Muscle of leg (tissue), 11 donors: ENCODE data around the gene TMEM131L. TPM values are rescaled to one million over a fixed set of nuclear protein-coding genes. Genes with fewer than 3 reads are reported as not detected.
"Not testable (repeated sequence)": the region's sequence is repeated elsewhere in the genome, so short reads cannot be mapped to it uniquely, and the experiment has no call there.

Experiments used
- DNase-seq: peaks from one replicate; pipeline ENCODE4 v3.0.0; 2013
- H3K27ac ChIP-seq: one replicate; pipeline ENCODE4 v1.5.1; 2013; ENCODE audit warnings: mild to moderate bottlenecking, low read length, control low read depth
- H3K27me3 ChIP-seq: one replicate; pipeline ENCODE4 v1.6.1; 2013; ENCODE audit warnings: low read length; ENCODE audit not compliant: control insufficient read depth, insufficient read depth
- H3K36me3 ChIP-seq: one replicate; pipeline ENCODE4 v1.6.1; 2013; ENCODE audit warnings: low read length; ENCODE audit not compliant: control insufficient read depth, insufficient read depth
- H3K4me1 ChIP-seq: one replicate; pipeline ENCODE4 v1.6.1; 2013; ENCODE audit warnings: low read length; ENCODE audit not compliant: control insufficient read depth, insufficient read depth
- H3K4me3 ChIP-seq: one replicate; pipeline ENCODE4 v1.5.1; 2013; ENCODE audit warnings: low read length, control low read depth
- H3K9me3 ChIP-seq: replicated peaks from 2 replicates; pipeline ENCODE4 v1.6.1; 2013; ENCODE audit warnings: low read depth, low read length; ENCODE audit not compliant: control insufficient read depth
- WGBS: methylation state at CpG from one replicate; pipeline ENCODE4 v1.1.5; 2013; ENCODE audit warnings: missing lambda C conversion rate; ENCODE audit not compliant: insufficient coverage; 5-methylcytosine and 5-hydroxymethylcytosine counted together
- polyA plus RNA-seq, 8 donors: library from polyadenylated mRNA; unstranded; fragments of 120-200 nt; gene quantifications; one replicate each; pipeline versions ENCODE4 v1.2.1 to v1.2.3, GENCODE V29; 2013; ENCODE audit warnings: inconsistent platforms in 1 of 8, low replicate concordance in 1 of 8; ENCODE audit not compliant: insufficient read length in 8 of 8, insufficient read depth in 1 of 8
- total RNA-seq: library from RNA; stranded (reverse); fragments of 120-200 nt; gene quantifications from one replicate; pipeline ENCODE4 v1.2.4, GENCODE V29; 2013

Gene TMEM131L
- total and polyA plus RNA-seq, 9 donors: 35.1 to 69.6 (median 43.1) TPM

DNA sequence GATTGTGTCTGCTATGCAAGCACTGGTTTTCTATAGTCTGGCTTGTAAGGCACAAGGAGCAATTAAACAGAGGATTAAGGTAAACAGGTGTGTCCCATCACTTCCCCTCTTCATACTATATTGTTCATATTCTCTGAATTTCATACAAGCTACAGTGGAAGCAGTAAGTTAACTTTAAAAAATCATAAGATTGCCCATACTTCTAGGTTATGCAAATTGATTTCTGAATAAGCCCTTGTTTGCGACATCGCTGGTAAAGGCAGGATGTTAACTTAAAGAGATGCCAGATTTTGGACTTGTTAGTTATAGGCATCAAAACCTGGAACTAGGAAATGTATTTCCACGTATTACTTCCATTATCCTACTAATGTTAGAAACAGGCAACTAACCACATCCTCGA, 1.0 kb upstream of the TMEM131L start:
- peaks cover 2% of the 10 kb centered on the region for H3K36me3 ChIP-seq
- DNase-seq: no peak
- no peaks in the 10 kb centered on the region for H3K9me3 ChIP-seq
- peaks cover 17% of the 10 kb centered on the region for H3K4me1 ChIP-seq
- no CpG with 5 or more reads among the region's 4 CpGs for WGBS
- H3K27me3 ChIP-seq: no peaks in the 10 kb centered on the region
- H3K4me3 ChIP-seq: peak overlapping the region; percentile 86
- peak overlapping the region; percentile 93 for H3K27ac ChIP-seq

DNA sequence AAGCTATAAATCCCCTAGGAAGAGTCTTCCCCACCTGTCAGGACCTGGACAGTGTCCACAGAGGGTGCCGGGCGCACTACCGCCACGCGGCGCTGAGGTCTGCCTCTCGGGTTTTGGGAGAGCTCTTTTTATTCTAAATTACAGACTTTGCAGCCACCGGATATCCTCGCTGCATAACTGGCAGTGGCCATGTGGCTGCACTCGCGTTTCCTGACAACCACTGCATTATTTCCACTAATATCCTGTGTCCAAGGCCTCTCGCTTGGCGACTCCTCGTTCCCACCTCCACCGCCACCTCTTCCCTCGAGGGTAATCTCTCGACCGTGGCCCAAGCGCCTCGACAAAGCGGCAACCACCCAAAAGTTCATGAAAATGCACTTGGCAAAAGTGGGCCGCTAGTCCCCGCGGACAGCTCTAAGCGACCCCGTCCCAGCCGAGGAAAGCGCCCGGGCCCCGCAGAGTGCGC, 512 bp upstream of the TMEM131L start:
- WGBS: under 1% methylated on average over 31 of the region's 31 CpGs
- DNase-seq: peak; percentile 87
- H3K27me3 ChIP-seq: no peaks in the 10 kb centered on the region
- H3K4me1 ChIP-seq: peaks cover 18% of the 10 kb centered on the region
- H3K27ac ChIP-seq: peak overlapping the region; percentile 93
- H3K4me3 ChIP-seq: peak overlapping the region; percentile 86
- peaks cover 5% of the 10 kb centered on the region for H3K36me3 ChIP-seq
- no peaks in the 10 kb centered on the region for H3K9me3 ChIP-seq

DNA sequence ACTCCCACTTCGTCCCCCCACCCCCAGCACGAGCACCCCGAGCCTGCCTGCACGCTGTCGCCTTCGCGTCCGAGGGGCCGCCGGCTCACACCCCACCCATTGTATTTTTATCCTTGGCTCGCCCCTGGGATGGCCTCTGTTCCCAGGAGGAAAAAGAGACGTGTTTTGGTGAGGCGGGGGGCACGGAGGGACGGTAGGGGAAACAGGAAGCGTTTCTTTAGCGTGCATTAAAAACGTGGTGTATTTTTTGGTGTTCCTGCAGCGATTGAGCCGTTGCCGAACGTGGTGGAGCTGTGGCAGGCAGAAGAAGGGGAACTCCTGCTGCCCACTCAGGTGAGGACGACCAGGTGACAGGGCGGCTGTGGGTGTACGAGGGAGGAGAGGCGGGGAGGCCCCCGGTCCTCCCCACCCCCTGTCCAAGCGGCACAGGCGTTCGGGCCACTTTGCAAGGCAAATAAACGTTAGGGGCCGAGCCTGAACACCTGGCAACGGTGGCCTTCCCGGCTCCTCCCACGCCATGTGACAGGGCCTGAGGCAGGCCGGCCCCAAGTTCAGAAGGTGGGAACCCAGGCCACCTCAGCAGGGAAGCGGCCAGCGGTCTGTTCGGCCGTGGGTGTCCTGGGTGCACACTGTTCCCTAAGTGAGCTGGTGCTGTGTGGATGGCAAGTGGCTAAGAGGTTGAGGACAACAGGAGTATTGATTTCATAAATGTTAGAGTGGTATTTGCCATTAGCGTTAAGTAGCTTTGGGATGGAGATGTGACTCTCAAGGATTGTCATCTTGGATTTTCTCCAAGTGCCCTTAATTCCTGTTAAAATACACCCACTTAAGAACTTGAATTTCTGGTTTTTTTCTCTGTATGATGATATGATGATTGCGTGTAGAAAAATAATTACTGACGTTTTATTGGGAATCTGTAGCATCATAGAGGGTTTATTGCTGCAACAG, 1.1 kb downstream of the TMEM131L start:
- Histone ChIP-seq H3K4me3 (peak overlapping the region; percentile 86), H3K9me3 (no peaks in the 10 kb centered on the region), H3K27ac (peak overlapping the region; percentile 89), H3K4me1 (peaks cover 21% of the 10 kb centered on the region), H3K27me3 (no peaks in the 10 kb centered on the region), H3K36me3 (peaks cover 8% of the 10 kb centered on the region)
- DNase-seq: peak; percentile 51
- under 1% methylated on average over 28 of the region's 43 CpGs for WGBS

DNA sequence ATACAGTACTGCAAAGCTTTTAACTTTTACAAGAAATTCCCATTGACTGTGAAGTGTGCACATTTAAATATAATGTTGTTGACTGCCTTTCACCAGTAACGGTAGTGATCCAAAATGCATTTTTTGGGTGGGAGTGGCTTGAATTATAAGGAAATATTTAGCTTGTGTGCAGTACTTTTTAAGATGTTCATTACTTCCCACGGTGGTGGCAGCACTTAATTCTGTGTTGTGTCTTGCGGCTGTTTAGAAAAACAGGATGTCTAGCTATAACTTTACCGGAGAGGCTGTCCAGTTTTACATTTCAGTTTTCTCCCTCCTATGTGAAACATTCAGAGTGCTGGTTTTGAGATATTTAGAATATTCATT, 1.7 kb downstream of the TMEM131L start:
- Histone ChIP-seq H3K4me3 (peak overlapping the region; percentile 86), H3K27me3 (no peaks in the 10 kb centered on the region), H3K27ac (peak overlapping the region; percentile 43), H3K9me3 (no peaks in the 10 kb centered on the region), H3K36me3 (peaks cover 12% of the 10 kb centered on the region), H3K4me1 (peaks cover 21% of the 10 kb centered on the region)
- peak; percentile 64 for DNase-seq
- WGBS: 0% methylated on average over 1 of the region's 4 CpGs

DNA sequence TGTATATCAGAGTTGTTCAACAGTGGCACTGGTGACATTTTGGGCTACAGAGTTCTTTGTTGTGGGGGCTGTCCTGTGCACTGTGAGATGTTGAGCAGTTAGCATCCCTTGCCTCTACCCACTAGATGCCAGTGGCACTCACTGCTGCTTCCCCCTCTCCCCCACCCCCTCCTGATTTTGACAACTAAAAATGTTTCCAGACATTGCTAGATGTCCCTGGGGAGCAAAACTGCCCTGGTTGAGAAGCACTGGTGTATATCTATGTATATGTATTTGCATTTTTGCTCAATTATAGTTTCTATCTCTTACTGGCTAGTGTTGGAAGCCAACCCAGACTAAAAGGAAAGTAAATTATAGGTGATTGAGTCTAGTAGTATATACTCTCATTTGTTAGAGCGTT, 2.4 kb downstream of the TMEM131L start:
- Histone ChIP-seq H3K4me1 (peaks cover 18% of the 10 kb centered on the region), H3K27me3 (no peaks in the 10 kb centered on the region), H3K36me3 (peaks cover 17% of the 10 kb centered on the region), H3K4me3 (peak overlapping the region; percentile 1), H3K27ac (no peak overlapping the region), H3K9me3 (no peaks in the 10 kb centered on the region)
- WGBS: no CpG with 5 or more reads among the region's 1 CpG
- DNase-seq: no peak

DNA sequence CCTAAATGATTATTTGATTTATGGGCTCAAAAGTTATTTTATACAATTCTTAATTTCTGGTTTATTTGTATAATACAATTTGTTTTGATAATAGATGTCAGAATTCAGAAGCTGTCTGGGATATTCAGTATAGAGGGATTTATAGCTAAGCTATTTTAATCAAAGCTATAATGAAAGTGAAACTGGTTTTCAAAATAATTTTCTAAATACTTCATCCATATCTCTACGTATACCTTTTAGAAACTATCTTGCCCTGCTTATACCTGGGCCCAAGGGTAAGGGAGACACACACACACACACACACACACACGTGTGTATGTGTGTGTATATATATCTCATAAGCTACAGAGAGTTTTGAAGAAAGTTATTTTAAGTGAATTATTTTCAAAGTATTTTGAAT, 2.9 kb downstream of the TMEM131L start:
- WGBS: no CpG with 5 or more reads among the region's 2 CpGs
- no peak for DNase-seq
- Histone ChIP-seq H3K9me3 (no peaks in the 10 kb centered on the region), H3K4me3 (no peak overlapping the region), H3K27me3 (no peaks in the 10 kb centered on the region), H3K4me1 (peaks cover 18% of the 10 kb centered on the region), H3K36me3 (peaks cover 18% of the 10 kb centered on the region), H3K27ac (no peak overlapping the region)

DNA sequence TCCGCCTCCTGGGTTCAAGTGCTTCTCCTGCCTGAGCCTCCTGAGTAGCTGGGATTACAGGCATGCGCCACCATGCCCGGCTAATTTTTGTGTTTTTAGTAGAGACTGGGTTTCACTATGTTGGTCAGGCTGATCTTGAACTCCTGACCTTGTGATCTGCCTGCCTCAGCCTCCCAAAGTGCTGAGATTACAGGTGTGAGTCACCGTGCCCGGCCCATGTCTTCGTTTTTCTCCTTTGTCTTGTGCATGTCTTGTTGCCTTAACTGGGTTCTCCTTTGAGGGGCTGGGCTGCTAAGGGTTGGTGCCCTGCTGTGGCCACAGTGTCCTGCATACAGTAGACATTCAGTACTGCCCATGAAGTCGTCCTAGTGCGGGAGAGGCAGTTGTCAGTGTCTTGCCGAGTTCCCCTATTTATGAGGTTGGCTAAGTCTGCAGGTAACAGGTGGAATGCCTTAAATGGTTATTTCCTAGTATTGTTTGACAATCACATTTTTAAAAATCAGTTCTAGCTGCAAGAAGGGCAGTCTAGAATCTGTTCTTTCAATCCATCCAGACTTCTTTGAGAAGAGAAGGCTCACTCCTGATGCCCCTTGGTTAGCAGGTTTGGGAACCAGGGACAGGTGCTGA, 5.0 kb downstream of the TMEM131L start:
- WGBS: 95% methylated on average over 7 of the region's 9 CpGs
- H3K36me3 ChIP-seq: peaks cover 32% of the 10 kb centered on the region
- not testable (repeated sequence) for H3K4me1 ChIP-seq, H3K27ac ChIP-seq, H3K4me3 ChIP-seq, H3K9me3 ChIP-seq, H3K27me3 ChIP-seq, DNase-seq

DNA sequence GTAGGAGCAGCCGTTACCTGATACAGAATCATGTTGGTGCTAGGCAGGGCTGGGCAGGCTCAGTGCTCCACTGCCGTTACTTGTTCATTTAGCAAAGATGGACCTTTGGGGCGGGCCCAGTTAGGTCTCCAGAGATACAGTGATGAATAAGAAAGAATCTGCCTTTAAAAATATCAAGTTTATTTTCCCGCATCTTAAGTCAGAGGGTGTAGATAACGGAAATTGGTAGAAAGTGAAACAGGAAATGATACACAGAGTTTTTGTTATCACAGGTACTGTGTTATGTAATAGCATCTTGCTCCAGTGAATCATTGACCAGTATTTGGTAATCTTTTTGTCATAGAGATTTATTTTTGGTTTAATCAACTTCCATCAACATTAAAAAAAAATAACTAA, 5.5 kb downstream of the TMEM131L start:
- Histone ChIP-seq H3K27ac (no peak overlapping the region), H3K36me3 (peaks cover 32% of the 10 kb centered on the region), H3K4me3 (no peak overlapping the region), H3K4me1 (peaks cover 9% of the 10 kb centered on the region), H3K27me3 (no peaks in the 10 kb centered on the region), H3K9me3 (no peaks in the 10 kb centered on the region)
- no peak for DNase-seq
- WGBS: 100% methylated on average over 1 of the region's 5 CpGs

DNA sequence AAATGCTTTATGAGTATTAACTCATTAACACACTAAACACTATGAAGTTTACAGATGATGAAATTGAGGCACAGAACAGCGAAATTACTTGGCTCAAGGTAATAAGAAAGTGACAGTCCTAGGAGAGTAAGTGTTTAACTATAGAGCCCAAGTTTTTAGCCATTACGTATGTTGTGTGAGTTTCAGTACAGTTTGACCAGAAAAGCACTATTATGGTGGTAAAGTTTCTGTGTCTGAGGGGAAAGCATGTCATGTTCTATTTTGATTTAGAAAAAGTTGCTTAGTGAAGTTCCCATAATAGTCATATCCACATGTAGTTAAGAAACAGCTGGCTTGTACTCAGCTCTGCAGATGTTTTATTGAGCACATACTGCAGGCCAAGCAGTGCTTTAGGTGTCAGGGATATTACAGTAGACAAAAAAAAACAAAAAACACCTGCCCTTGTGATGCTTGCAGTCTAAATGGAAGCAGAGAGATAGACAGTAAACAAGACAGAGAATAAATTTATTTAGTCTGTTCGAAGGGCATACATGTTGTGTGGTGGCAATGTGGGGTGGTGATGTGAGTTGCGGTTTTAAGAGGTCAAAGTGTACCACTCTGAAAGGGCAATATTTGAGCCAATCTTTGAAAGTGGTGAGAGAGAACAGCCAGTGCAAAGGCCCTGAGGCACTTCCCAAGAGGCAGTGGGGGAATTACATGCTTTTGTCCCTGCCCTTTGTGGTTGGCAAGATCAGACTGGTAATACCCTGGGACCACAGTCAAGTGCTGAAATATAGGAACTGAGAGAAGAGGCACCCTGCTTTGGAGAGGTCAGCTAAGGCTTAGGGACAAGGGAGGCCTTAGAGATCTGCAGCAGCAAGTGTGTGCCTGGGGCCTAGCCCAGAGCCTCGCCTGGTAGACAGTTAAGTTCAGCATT, 6.2 kb downstream of the TMEM131L start:
- H3K4me1 ChIP-seq: peaks cover 9% of the 10 kb centered on the region
- 94% methylated on average over 4 of the region's 5 CpGs for WGBS
- no peaks in the 10 kb centered on the region for H3K9me3 ChIP-seq
- peaks cover 36% of the 10 kb centered on the region for H3K36me3 ChIP-seq
- DNase-seq: no peak
- H3K27me3 ChIP-seq: no peaks in the 10 kb centered on the region
- H3K4me3 ChIP-seq: no peak overlapping the region
- H3K27ac ChIP-seq: no peak overlapping the region
